HepG2 (cell line): ENCODE results near the gene CUL4B. TPM values are rescaled to one million over a fixed set of nuclear protein-coding genes. Genes with fewer than 3 reads are reported as not detected.

Experiments
- ASH2L ChIP-seq: fragments of 300-600, 200-600 bp; sonication (generic); IDR thresholded peaks from 2 replicates; pipeline ENCODE4 v1.7.0; 2017; ENCODE audit warnings: low read depth, mild to moderate bottlenecking, moderate library complexity, mixed read lengths, low read length; ENCODE audit not compliant: insufficient read length
- ESRRA ChIP-seq: sonication (generic); formaldehyde crosslinking; IDR thresholded peaks from 2 replicates; pipeline ENCODE4 v1.5.1; 2020; ENCODE audit warnings: mild to moderate bottlenecking, low read depth, missing genetic modification reagents
- GABPA ChIP-seq, 2 experiments: IDR thresholded peaks; 2 replicates each; pipeline ENCODE4 v1.6.1; 2011 to 2016; ENCODE audit warnings: low read depth in 2 of 2, low read length in 1 of 2, missing biosample characterization in 1 of 2, missing genetic modification characterization in 1 of 2
- KDM5A ChIP-seq: fragments of 200-600 bp; sonication (generic); IDR thresholded peaks from 2 replicates; pipeline ENCODE4 v1.7.0; 2018; ENCODE audit warnings: antibody characterized with exemption, mild to moderate bottlenecking, low read length, borderline replicate concordance
- NFYC ChIP-seq: IDR thresholded peaks from 2 replicates; pipeline ENCODE4 v1.6.1; 2016; ENCODE audit warnings: missing genetic modification reagents, missing compliant biosample characterization
- SALL1 ChIP-seq: sonication (generic); formaldehyde crosslinking; IDR thresholded peaks from 2 replicates; pipeline ENCODE4 v1.8.0; 2022; ENCODE audit warnings: mild to moderate bottlenecking, missing genetic modification reagents
- SAP130 ChIP-seq: IDR thresholded peaks from 2 replicates; pipeline ENCODE4 v1.6.1; 2016; ENCODE audit warnings: low read depth
- TBX2 ChIP-seq: sonication (generic); formaldehyde crosslinking; IDR thresholded peaks from 2 replicates; pipeline ENCODE4 v1.5.0; 2020; ENCODE audit warnings: missing genetic modification reagents, mild to moderate bottlenecking, borderline replicate concordance
- ZNF17 ChIP-seq: sonication (generic); formaldehyde crosslinking; IDR thresholded peaks from 2 replicates; pipeline ENCODE4 v1.5.0; 2020; ENCODE audit warnings: mild to moderate bottlenecking, missing genetic modification reagents
- polyA plus RNA-seq, 8 experiments: library from polyadenylated mRNA; depleted of rRNA in 3 of 8; stranded (reverse) in 7 of 8; unstranded in 1 of 8; fragments of >200 nt; fragmentation: Illumina TruSeq in 4 of 8; extraction: Trizol in 4 of 8; gene quantifications; 2 replicates each; pipeline versions ENCODE4 v1.2.1 to v1.2.3, GENCODE V29; 2011 to 2016; ENCODE audit warnings: low read depth in 4 of 8, missing spikeins in 1 of 8, mixed read lengths in 1 of 8; ENCODE audit not compliant: insufficient read depth in 1 of 8
- total RNA-seq, 5 experiments: library from RNA; depleted of rRNA; stranded (reverse); fragments of >200 nt; fragmentation: Illumina TruSeq; extraction: Trizol; gene quantifications; 2 replicates each; pipeline ENCODE4 v1.2.3, GENCODE V29; 2016; ENCODE audit warnings: low read depth in 1 of 5
- TF ChIP-seq, protein P1 (sequence below): IDR thresholded peaks from 2 replicates; pipeline ENCODE4 v1.6.1; 2018; ENCODE audit warnings: missing genetic modification reagents, mild to moderate bottlenecking, missing compliant biosample characterization
- TF ChIP-seq, protein P2 (sequence below): sonication (generic); formaldehyde crosslinking; IDR thresholded peaks from 2 replicates; pipeline ENCODE4 v1.8.1; 2022; ENCODE audit warnings: low read depth, mild to moderate bottlenecking, missing genetic modification reagents
- TF ChIP-seq, protein P3 (sequence below): sonication (generic); formaldehyde crosslinking; IDR thresholded peaks from 2 replicates; pipeline ENCODE4 v1.4.0; 2020; ENCODE audit warnings: mild to moderate bottlenecking, missing genetic modification reagents

The CUL4B gene
- total and polyA plus RNA-seq, 2 of the 13 experiments (the other 11 are each of a cell fraction or from before 2014, with no cell fraction given) = 21.6 to 28.5 TPM

DNA sequence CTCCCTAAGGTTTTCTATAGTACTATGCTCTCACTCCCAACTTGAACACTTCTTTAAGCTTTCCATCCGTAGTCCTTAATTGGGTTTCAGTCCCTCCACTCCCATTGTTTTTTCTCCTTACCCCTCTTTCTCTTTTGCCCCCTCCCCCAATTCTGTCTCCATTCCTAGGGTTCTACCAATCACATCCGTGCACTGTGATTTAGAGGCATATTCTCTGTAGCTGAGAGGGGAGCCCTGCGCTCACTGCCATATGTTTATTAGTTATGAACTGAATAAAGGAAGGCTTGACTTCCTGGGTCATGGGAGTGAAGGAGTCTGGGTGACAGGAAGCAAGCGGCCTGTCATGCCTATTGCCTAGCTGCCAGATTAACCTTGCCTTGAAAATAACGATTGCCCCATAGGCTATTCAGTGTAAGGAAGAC, 43.6 kb upstream of the CUL4B start (continued):
- TF ChIP-seq NFYC = no peak
- TF ChIP-seq SAP130 (CRISPR knock-in tag) = peak; percentile 55; the same call in 1 of the 2 replicates
- no peak for TF ChIP-seq SALL1
- TF ChIP-seq, protein P1, sequence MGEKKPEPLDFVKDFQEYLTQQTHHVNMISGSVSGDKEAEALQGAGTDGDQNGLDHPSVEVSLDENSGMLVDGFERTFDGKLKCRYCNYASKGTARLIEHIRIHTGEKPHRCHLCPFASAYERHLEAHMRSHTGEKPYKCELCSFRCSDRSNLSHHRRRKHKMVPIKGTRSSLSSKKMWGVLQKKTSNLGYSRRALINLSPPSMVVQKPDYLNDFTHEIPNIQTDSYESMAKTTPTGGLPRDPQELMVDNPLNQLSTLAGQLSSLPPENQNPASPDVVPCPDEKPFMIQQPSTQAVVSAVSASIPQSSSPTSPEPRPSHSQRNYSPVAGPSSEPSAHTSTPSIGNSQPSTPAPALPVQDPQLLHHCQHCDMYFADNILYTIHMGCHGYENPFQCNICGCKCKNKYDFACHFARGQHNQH = no peak
- TF ChIP-seq GABPA (IDR thresholded peaks at IDR 0.05; ENCODE audit: low read depth, low read length) = no peak
- TF ChIP-seq GABPA (CRISPR knock-in tag; IDR thresholded peaks at IDR 0.05; ENCODE audit: low read depth) = peak; percentile 56
- TF ChIP-seq KDM5A = peak; percentile 30; the same call in 1 of the 2 replicates
- no peak for TF ChIP-seq TBX2
- peak; percentile 1 for TF ChIP-seq ASH2L
- TF ChIP-seq, protein P2, sequence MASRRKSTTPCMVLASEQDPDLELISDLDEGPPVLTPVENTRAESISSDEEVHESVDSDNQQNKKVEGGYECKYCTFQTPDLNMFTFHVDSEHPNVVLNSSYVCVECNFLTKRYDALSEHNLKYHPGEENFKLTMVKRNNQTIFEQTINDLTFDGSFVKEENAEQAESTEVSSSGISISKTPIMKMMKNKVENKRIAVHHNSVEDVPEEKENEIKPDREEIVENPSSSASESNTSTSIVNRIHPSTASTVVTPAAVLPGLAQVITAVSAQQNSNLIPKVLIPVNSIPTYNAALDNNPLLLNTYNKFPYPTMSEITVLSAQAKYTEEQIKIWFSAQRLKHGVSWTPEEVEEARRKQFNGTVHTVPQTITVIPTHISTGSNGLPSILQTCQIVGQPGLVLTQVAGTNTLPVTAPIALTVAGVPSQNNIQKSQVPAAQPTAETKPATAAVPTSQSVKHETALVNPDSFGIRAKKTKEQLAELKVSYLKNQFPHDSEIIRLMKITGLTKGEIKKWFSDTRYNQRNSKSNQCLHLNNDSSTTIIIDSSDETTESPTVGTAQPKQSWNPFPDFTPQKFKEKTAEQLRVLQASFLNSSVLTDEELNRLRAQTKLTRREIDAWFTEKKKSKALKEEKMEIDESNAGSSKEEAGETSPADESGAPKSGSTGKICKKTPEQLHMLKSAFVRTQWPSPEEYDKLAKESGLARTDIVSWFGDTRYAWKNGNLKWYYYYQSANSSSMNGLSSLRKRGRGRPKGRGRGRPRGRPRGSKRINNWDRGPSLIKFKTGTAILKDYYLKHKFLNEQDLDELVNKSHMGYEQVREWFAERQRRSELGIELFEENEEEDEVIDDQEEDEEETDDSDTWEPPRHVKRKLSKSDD (CRISPR knock-in tag) = no peak
- no peak for TF ChIP-seq ZNF17 (CRISPR knock-in tag)
- TF ChIP-seq ESRRA (CRISPR knock-in tag) = no peak
- TF ChIP-seq, protein P3, sequence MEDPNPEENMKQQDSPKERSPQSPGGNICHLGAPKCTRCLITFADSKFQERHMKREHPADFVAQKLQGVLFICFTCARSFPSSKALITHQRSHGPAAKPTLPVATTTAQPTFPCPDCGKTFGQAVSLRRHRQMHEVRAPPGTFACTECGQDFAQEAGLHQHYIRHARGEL (CRISPR knock-in tag) = no peak
